Thyroid gland (tissue), 4 donors: ENCODE results near the gene NOTCH2. TPM values are rescaled to one million over a fixed set of nuclear protein-coding genes. Genes with fewer than 3 reads are reported as not detected.
A peak's percentile ranks its signal among the peaks of the same experiment; 100 is the strongest.

Experiments
- DNase-seq, 2 donors: peaks; one replicate each; pipeline ENCODE4 v3.0.0-alpha.2; 2019
- H3K27ac ChIP-seq, 3 donors: fragments of 200-600 bp; sonication (generic); 1 replicate in 2 of 3; 2 replicates in 1 of 3; pipeline ENCODE4 v1.5.1; 2016 to 2019; ENCODE audit warnings: mild to moderate bottlenecking in 1 of 3, moderate library complexity in 1 of 3
- H3K27me3 ChIP-seq: fragments of 200-600 bp; sonication (generic); one replicate; pipeline ENCODE4 v1.5.1; 2019
- H3K36me3 ChIP-seq, 2 donors: fragments of 200-600 bp; sonication (generic); one replicate each; pipeline ENCODE4 v1.5.1; 2016 to 2019
- H3K4me1 ChIP-seq, 2 donors: fragments of 200-600 bp; sonication (generic); one replicate each; pipeline ENCODE4 v1.5.1; 2017 to 2019
- H3K4me3 ChIP-seq, 3 donors: fragments of 200-600 bp; sonication (generic); replicated peaks in 1 of 3; 1 replicate in 2 of 3; 2 replicates in 1 of 3; pipeline ENCODE4 v1.5.1; 2016; ENCODE audit warnings: mild to moderate bottlenecking in 1 of 3
- H3K9me3 ChIP-seq: fragments of 200-600 bp; sonication (generic); one replicate; pipeline ENCODE4 v1.5.1; 2017
- POLR2A ChIP-seq, 2 donors: fragments of 450-650 bp; IDR thresholded peaks; one replicate each; pipeline ENCODE4 v1.6.1; 2017; ENCODE audit warnings: antibody characterized with exemption in 2 of 2, mild to moderate bottlenecking in 2 of 2, moderate library complexity in 1 of 2
- WGBS, 2 donors: methylation state at CpG; one replicate each; pipeline ENCODE4 v1.1.5; 2017; 5-methylcytosine and 5-hydroxymethylcytosine counted together
- intact Hi-C: fragments of 100-400 bp; cut with DNase I; formaldehyde crosslinking; loops from one replicate; pipeline ENCODE4 v1.15.1; 2023
- total RNA-seq, 4 donors: library from RNA; depleted of rRNA; stranded (reverse); fragments of >200 nt; gene quantifications; one replicate each; pipeline ENCODE4 v1.2.3, GENCODE V29; 2016
- TF ChIP-seq, protein P1 (sequence below), 6 experiments: fragments of 200-600 bp in 3 of 6; fragments of 450-650 bp in 3 of 6; sonication (generic) in 3 of 6; IDR thresholded peaks; one replicate each; pipeline ENCODE4 v1.5.1; 2016 to 2019; ENCODE audit warnings: antibody characterized with exemption in 6 of 6, mild to moderate bottlenecking in 2 of 6, inconsistent platforms in 1 of 6, moderate library complexity in 1 of 6

The NOTCH2 gene
- total RNA-seq, 4 donors from 2014 or later, result 87.2 to 142 (median 115) TPM

DNA sequence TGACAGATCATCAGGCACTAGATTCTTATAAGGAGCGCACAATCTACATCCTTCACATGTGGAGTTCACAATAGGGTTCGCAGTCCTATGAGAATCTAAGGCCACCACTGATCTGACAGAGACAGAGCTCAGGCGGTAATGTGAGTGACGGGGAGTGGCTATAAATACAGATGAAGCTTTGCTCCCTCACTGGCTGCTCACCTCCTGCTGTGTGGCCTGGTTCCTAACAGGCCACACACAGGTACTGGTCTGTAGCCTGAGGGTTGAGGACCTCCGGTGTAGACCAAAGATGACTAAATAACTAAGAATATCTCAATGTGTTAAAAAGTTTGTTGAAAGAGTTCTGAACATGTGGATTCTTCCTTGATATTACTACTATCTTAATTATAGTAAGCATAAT lies 117.0 kb downstream of the NOTCH2 start:
- H3K9me3 ChIP-seq, result no peaks in the 10 kb centered on the region
- H3K4me3 ChIP-seq, result no peak overlapping the region
- intact Hi-C loops, result no loop called here
- peaks cover 5 to 23% of the 10 kb centered on the region in 2 donors for H3K36me3 ChIP-seq
- no peak for DNase-seq
- TF ChIP-seq, protein P1, sequence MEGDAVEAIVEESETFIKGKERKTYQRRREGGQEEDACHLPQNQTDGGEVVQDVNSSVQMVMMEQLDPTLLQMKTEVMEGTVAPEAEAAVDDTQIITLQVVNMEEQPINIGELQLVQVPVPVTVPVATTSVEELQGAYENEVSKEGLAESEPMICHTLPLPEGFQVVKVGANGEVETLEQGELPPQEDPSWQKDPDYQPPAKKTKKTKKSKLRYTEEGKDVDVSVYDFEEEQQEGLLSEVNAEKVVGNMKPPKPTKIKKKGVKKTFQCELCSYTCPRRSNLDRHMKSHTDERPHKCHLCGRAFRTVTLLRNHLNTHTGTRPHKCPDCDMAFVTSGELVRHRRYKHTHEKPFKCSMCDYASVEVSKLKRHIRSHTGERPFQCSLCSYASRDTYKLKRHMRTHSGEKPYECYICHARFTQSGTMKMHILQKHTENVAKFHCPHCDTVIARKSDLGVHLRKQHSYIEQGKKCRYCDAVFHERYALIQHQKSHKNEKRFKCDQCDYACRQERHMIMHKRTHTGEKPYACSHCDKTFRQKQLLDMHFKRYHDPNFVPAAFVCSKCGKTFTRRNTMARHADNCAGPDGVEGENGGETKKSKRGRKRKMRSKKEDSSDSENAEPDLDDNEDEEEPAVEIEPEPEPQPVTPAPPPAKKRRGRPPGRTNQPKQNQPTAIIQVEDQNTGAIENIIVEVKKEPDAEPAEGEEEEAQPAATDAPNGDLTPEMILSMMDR (IDR thresholded peaks at IDR 0.05), result no peak
- TF ChIP-seq POLR2A (IDR thresholded peaks at IDR 0.05), result no peak
- peak overlapping the region in 1 of 3 donors; percentile 52 for H3K27ac ChIP-seq
- H3K27me3 ChIP-seq, result no peaks in the 10 kb centered on the region
- peaks cover 33 to 55% of the 10 kb centered on the region in 2 donors for H3K4me1 ChIP-seq
- 97% methylated on average over 5 of the region's 5 CpGs for WGBS, 2 donors

DNA sequence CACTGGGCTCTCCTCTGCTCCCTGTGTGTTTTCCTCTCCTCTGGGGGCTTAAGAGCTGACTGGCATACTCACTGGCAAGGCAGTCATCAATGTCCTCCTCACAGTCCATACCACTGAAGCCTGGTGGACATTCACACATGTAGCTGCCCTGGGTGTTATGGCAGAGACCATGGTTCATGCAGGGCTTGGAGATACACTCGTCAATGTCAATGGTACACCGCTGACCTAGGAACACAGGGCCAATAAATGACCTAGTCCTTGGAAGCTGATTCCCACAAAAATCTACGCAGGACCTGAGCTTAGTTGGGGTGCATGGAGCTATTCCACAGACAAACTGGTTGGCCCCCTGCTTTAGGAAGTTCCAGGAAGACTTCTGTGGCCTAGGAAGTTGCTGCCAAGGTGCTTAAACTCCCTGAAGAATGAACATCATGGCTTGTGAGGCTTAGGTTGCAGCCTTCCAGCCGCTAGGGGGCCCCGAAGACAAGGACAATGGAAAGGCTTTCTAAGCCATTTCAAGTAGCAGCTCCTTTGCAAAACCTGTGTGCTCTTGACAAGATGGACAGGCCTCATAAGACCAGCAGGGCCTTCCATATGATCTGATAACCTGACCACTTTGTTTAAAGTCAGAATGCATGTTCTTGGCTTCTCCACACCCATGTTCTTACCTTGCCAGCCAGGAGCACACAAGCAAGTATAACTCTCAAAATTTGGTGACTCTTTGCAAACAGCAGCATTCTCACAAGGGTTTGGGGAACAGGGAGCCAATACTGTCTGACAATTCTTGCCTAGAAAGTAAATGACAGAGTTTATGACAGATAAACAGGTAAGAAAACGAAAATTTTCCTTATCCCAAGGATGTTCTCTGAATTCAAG lies 120.9 kb downstream of the NOTCH2 start:
- H3K27ac ChIP-seq, result no peak overlapping the region
- peaks cover under 1 to 17% of the 10 kb centered on the region in 2 donors for H3K4me1 ChIP-seq
- H3K36me3 ChIP-seq, result peaks cover 5 to 23% of the 10 kb centered on the region in 2 donors
- intact Hi-C loops, result no loop called here
- 42 to 47% methylated on average over 5 to 6 of the region's 6 CpGs for WGBS, 2 donors
- H3K27me3 ChIP-seq, result no peaks in the 10 kb centered on the region
- H3K9me3 ChIP-seq, result no peaks in the 10 kb centered on the region
- H3K4me3 ChIP-seq, result no peak overlapping the region
- no peak for TF ChIP-seq POLR2A (IDR thresholded peaks at IDR 0.05)
- TF ChIP-seq, protein P1 (IDR thresholded peaks at IDR 0.05), result peak; percentile 71 to 88 (median 83)
- peak; percentile 89 to 91 for DNase-seq

DNA sequence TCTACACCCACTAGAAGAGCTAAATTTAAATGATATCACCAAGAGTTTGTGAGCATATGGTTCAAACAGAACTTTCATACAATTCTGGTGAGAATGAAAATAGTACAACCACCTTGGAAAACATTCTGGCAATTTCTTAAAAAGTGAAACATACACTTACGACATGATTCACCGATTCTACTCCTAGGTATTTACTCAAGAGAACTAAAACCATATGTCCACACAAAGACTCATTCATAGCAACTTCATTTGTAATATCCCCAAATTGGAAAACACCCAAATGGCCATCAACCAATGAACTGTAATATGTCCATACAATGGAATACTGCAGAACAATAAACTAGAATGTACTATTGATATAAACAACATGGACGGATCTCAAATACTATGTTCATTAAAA lies 122.0 kb downstream of the NOTCH2 start:
- Histone ChIP-seq H3K27me3 (no peaks in the 10 kb centered on the region), H3K4me1 (peaks cover 0 to 7% of the 10 kb centered on the region in 2 donors), H3K36me3 (peaks cover 5 to 20% of the 10 kb centered on the region in 2 donors), H3K9me3 (no peaks in the 10 kb centered on the region), H3K4me3 (no peak overlapping the region), H3K27ac (peak overlapping the region in 1 of 3 donors; percentile 14)
- no peak for DNase-seq
- TF ChIP-seq, protein P1 (IDR thresholded peaks at IDR 0.05), result no peak
- no peak for TF ChIP-seq POLR2A (IDR thresholded peaks at IDR 0.05)
- intact Hi-C loops, result no loop called here
- 88 to 90% methylated on average over 3 of the region's 3 CpGs for WGBS, 2 donors

DNA sequence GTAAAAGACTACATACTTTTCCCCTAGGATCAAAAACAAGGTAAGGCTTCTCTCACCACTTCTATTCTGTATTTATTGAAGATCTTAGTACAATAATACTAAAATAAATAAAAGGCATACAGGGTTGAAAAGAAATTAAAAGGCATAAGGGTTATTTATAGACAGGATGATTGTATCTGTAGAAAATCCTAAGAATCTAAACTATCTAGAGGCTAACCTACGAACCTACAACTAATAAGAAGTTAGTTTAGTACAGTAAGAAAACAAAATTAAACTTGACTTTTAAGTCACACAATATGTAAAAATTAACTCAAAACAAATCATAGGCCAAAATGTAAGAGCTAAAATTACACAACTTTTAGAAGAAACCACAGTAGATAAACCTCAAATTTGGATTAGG lies 122.7 kb downstream of the NOTCH2 start:
- no peaks in the 10 kb centered on the region for H3K9me3 ChIP-seq
- peaks cover 5 to 20% of the 10 kb centered on the region in 2 donors for H3K36me3 ChIP-seq
- no peak for TF ChIP-seq POLR2A (IDR thresholded peaks at IDR 0.05)
- TF ChIP-seq, protein P1 (IDR thresholded peaks at IDR 0.05), result no peak
- no peak overlapping the region for H3K4me3 ChIP-seq
- intact Hi-C loops, result no loop called here
- no peak for DNase-seq
- H3K27ac ChIP-seq, result peak overlapping the region in 1 of 3 donors; percentile 14
- H3K4me1 ChIP-seq, result peaks cover 0 to 7% of the 10 kb centered on the region in 2 donors
- no peaks in the 10 kb centered on the region for H3K27me3 ChIP-seq
- WGBS, 2 donors, result 79 to 80% methylated on average over 1 of the region's 1 CpG

DNA sequence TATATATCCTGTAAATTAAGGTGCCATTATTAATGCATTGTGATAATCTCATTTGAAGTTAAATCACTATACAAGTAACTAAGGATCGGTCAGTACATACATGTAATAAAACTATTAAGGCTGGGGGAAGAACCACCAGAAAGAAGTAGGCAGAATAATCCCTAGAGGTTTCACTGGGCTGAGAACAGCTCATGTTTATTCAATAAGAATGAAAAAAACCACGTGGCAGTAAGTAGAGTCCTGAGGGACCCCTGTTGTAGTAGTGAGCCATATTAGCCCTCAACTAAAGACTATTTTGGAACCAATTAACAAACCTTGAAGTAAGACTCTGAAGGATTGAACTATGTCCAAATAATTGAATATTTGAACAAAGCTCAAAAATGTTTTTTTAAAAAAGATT lies 126.2 kb downstream of the NOTCH2 start:
- Histone ChIP-seq H3K36me3 (peaks cover 19 to 37% of the 10 kb centered on the region in 2 donors), H3K9me3 (no peaks in the 10 kb centered on the region), H3K4me3 (no peak overlapping the region), H3K27me3 (no peaks in the 10 kb centered on the region), H3K27ac (no peak overlapping the region), H3K4me1 (no peaks in the 10 kb centered on the region)
- intact Hi-C loops, result no loop called here
- TF ChIP-seq, protein P1 (IDR thresholded peaks at IDR 0.05), result no peak
- no peak for TF ChIP-seq POLR2A (IDR thresholded peaks at IDR 0.05)
- DNase-seq, result no peak
- WGBS, 2 donors, result 70% methylated on average over 2 of the region's 2 CpGs
